Retinal pigment epithelial cell (primary cell): ENCODE data around the gene ABO.
A peak's percentile ranks its signal among the peaks of the same experiment; 100 is the strongest.
"Not testable (repeated sequence)": the region's sequence is repeated elsewhere in the genome, so short reads cannot be mapped to it uniquely, and the experiment has no call there.

Source experiments
- DNase-seq: peaks from one replicate; pipeline ENCODE4 v3.0.0-alpha.2; 2010; ENCODE audit warnings: low read depth
- H3K4me3 ChIP-seq: 2 replicates; pipeline ENCODE4 v1.5.1; 2011; ENCODE audit warnings: mild to moderate bottlenecking, low read length, control low read depth, moderate library complexity
- CTCF ChIP-seq: conservative IDR thresholded peaks from 2 replicates; pipeline ENCODE4 v1.5.1; 2011; ENCODE audit warnings: low read depth, low read length, control low read depth, inconsistent platforms

ABO gene

GRCh38 chr9:133238851-133239532 is 36.0 kb downstream of the ABO start:
- DNase-seq: no peak
- H3K4me3 ChIP-seq: peak overlapping the region; percentile 43
- peak; percentile 81 for TF ChIP-seq CTCF

- DNase-seq: peak; percentile 12
- TF ChIP-seq CTCF: no peak
- H3K4me3 ChIP-seq: peak overlapping the region; percentile 43
Observed at GRCh38 chr9:133238272-133238850, 36.6 kb downstream of the ABO start.

- DNase-seq: no peak
- no peak for TF ChIP-seq CTCF
- no peak overlapping the region for H3K4me3 ChIP-seq
Observed at GRCh38 chr9:133237035-133237731, 37.8 kb downstream of the ABO start.

GRCh38 chr9:133236291-133237034 is 38.5 kb downstream of the ABO start:
- DNase-seq: not testable (repeated sequence)

GRCh38 chr9:133235549-133236222 is 39.3 kb downstream of the ABO start:
- no peak overlapping the region for H3K4me3 ChIP-seq
- no peak for TF ChIP-seq CTCF
- DNase-seq: no peak

More at GRCh38 chr9:133236291-133237034, 38.5 kb downstream of the ABO start:
- not testable (repeated sequence) for H3K4me3 ChIP-seq

- H3K4me3 ChIP-seq: no peak overlapping the region
Observed at GRCh38 chr9:133234577-133235322, 40.3 kb downstream of the ABO start.

More at GRCh38 chr9:133234577-133235322, 40.3 kb downstream of the ABO start:
- no peak for TF ChIP-seq CTCF
- DNase-seq: no peak
